CD14-positive monocyte (primary cell): ENCODE results near the gene UPF3A. TPM values are rescaled to one million over a fixed set of nuclear protein-coding genes. Genes with fewer than 3 reads are reported as not detected.
A peak's percentile ranks its signal among the peaks of the same experiment; 100 is the strongest.

Experiments used
- DNase-seq, 3 donors: peaks; one replicate each; pipeline ENCODE4 v3.0.0-alpha.2; 2011 to 2022
- H2AFZ ChIP-seq: 2 replicates; pipeline ENCODE4 v1.6.0; 2012; ENCODE audit warnings: mild to moderate bottlenecking, low read depth, low read length, inconsistent platforms; ENCODE audit not compliant: insufficient read depth, poor library complexity, severe bottlenecking
- H3K27ac ChIP-seq, 2 donors: 1 replicate in 1 of 2; 2 replicates in 1 of 2; pipeline ENCODE4 v1.5.1; 2012 to 2013; ENCODE audit warnings: low read length in 2 of 2, control low read depth in 1 of 2, inconsistent platforms in 1 of 2, low read depth in 1 of 2, mild to moderate bottlenecking in 1 of 2
- H3K27me3 ChIP-seq, 2 donors: one replicate each; pipeline versions ENCODE4 v1.6.0 to v1.6.1; 2011 to 2013; ENCODE audit warnings: low read length in 2 of 2; ENCODE audit not compliant: control insufficient read depth in 2 of 2, insufficient read depth in 2 of 2
- H3K36me3 ChIP-seq, 2 donors: replicated peaks in 1 of 2; 1 replicate in 1 of 2; 2 replicates in 1 of 2; pipeline versions ENCODE4 v1.5.1 to v1.6.1; 2012 to 2013; ENCODE audit warnings: low read length in 2 of 2, control low read depth in 1 of 2, inconsistent platforms in 1 of 2, mild to moderate bottlenecking in 1 of 2; ENCODE audit not compliant: insufficient read depth in 2 of 2, control insufficient read depth in 1 of 2
- H3K4me1 ChIP-seq, 2 donors: 1 replicate in 1 of 2; 2 replicates in 1 of 2; pipeline versions ENCODE4 v1.5.1 to v1.6.1; 2012 to 2013; ENCODE audit warnings: low read length in 2 of 2, control low read depth in 1 of 2, inconsistent platforms in 1 of 2, mild to moderate bottlenecking in 1 of 2, moderate library complexity in 1 of 2; ENCODE audit not compliant: insufficient read depth in 2 of 2, control insufficient read depth in 1 of 2
- H3K4me2 ChIP-seq: replicated peaks from 2 replicates; pipeline ENCODE3; 2012; ENCODE audit warnings: low read length, moderate library complexity, mild to moderate bottlenecking; ENCODE audit not compliant: poor library complexity, severe bottlenecking; ENCODE audit errors: extremely low read depth
- H3K4me3 ChIP-seq, 3 experiments: fragments of 200-600 bp in 1 of 3; sonication (generic) in 1 of 3; replicated peaks in 1 of 3; 1 replicate in 2 of 3; 2 replicates in 1 of 3; pipeline ENCODE4 v1.5.1; 2011 to 2013; ENCODE audit warnings: low read length in 3 of 3, mild to moderate bottlenecking in 3 of 3, control low read depth in 2 of 3, low read depth in 2 of 3, inconsistent platforms in 1 of 3, moderate library complexity in 1 of 3
- H3K79me2 ChIP-seq: 2 replicates; pipeline ENCODE4 v1.6.0; 2012; ENCODE audit warnings: mild to moderate bottlenecking, control low read depth, inconsistent platforms, low read length, moderate library complexity; ENCODE audit not compliant: insufficient read depth
- H3K9ac ChIP-seq: 2 replicates; pipeline ENCODE4 v1.6.0; 2017; ENCODE audit warnings: low read length, mild to moderate bottlenecking; ENCODE audit not compliant: insufficient read depth, poor library complexity, severe bottlenecking
- H3K9me3 ChIP-seq, 2 donors: replicated peaks in 1 of 2; 1 replicate in 1 of 2; 2 replicates in 1 of 2; pipeline versions ENCODE4 v1.5.1 to v1.6.1; 2012 to 2013; ENCODE audit warnings: low read length in 2 of 2, control low read depth in 1 of 2; ENCODE audit not compliant: control insufficient read depth in 1 of 2, insufficient read depth in 1 of 2
- H4K20me1 ChIP-seq: 2 replicates; pipeline ENCODE4 v1.6.0; 2012; ENCODE audit warnings: mild to moderate bottlenecking, low read length, control low read depth, moderate library complexity; ENCODE audit not compliant: insufficient read depth
- H3K27ac Mint-ChIP-seq, 7 donors: one replicate each; pipeline ENCODE4 v1.8.0; 2020; ENCODE audit warnings: mild to moderate bottlenecking in 7 of 7, mixed read lengths in 7 of 7, moderate library complexity in 6 of 7, inconsistent platforms in 2 of 7
- H3K27me3 Mint-ChIP-seq, 3 donors: one replicate each; pipeline ENCODE4 v1.8.0; 2021 to 2022; ENCODE audit warnings: low read depth in 3 of 3, mild to moderate bottlenecking in 3 of 3, mixed read lengths in 3 of 3, moderate library complexity in 3 of 3, inconsistent platforms in 1 of 3
- H3K36me3 Mint-ChIP-seq, 2 donors: one replicate each; pipeline ENCODE4 v1.8.0; 2020; ENCODE audit warnings: mixed read lengths in 2 of 2, inconsistent platforms in 1 of 2, mild to moderate bottlenecking in 1 of 2
- H3K4me1 Mint-ChIP-seq: one replicate; pipeline ENCODE4 v1.8.0; 2020; ENCODE audit warnings: mild to moderate bottlenecking, mixed read lengths
- H3K4me3 Mint-ChIP-seq, 2 donors: one replicate each; pipeline ENCODE4 v1.8.0; 2020; ENCODE audit warnings: mild to moderate bottlenecking in 2 of 2, mixed read lengths in 2 of 2, moderate library complexity in 1 of 2
- H3K9me3 Mint-ChIP-seq, 7 donors: one replicate each; pipeline ENCODE4 v1.8.0; 2020 to 2022; ENCODE audit warnings: mixed read lengths in 7 of 7, mild to moderate bottlenecking in 6 of 7, moderate library complexity in 6 of 7, inconsistent platforms in 2 of 7
- WGBS: methylation state at CpG from one replicate; pipeline ENCODE4 v1.1.5; 2013; ENCODE audit warnings: missing lambda C conversion rate; ENCODE audit not compliant: insufficient coverage; 5-methylcytosine and 5-hydroxymethylcytosine counted together
- intact Hi-C, 2 donors: fragments of 100-400 bp; cut with micrococcal nuclease; formaldehyde crosslinking; loops; one replicate each; pipeline versions ENCODE4 v1.15.0 to v1.15.1; 2023
- polyA plus RNA-seq, 3 donors: library from polyadenylated mRNA; depleted of rRNA in 1 of 3; unstranded in 2 of 3; stranded (reverse) in 1 of 3; fragments of 300-500 nt in 2 of 3; fragments of >200 nt in 1 of 3; fragmentation: Illumina TruSeq in 2 of 3; gene quantifications; 1 replicate in 2 of 3; 2 replicates in 1 of 3; pipeline ENCODE4 v1.2.3, GENCODE V29; 2012 to 2021
- TF ChIP-seq, protein P1 (sequence below): fragments of 200-600 bp; IDR thresholded peaks from one replicate; pipeline ENCODE4 v1.8.0; 2022; ENCODE audit warnings: antibody characterized with exemption, mild to moderate bottlenecking

Gene UPF3A
- polyA plus RNA-seq, 3 donors = 6.1 to 39.1 (median 7.0) TPM

DNA sequence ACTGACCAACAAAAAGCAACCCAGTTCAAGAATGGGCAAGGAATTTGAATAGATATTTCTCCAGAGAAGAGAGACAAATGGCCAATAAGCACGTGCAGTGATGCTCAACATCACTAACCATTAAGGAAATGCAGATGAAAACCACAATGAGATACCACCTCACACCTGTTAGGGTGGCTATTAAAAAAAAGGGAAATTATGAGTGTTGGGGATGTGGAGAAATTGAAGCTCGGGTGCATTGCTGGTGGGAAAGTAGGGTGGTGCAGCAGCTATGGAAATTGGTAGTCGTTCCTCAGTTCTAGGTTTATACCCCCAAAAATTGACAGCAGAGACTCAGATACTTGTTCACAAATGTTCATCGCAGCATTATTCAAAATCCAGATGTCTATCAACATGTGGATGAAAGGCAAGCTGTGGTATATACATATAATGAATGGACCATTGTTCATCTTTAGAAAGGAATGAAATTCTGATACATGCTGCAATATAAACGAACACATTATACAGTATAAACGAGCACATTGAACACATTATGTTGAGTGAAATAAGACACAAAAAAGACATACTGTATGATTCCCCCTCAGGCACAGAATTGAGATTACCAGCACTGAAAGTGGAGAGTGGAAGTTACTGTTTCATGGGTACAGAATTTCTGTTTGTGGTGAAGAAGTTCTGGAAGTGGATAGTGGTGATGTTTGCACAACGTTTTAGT is 33.8 kb downstream of the UPF3A start:
- H3K9me3 ChIP-seq = no peaks in the 10 kb centered on the region
- H3K4me3 ChIP-seq = peak overlapping the region; percentile 58 to 97 (median 83)
- Mint-ChIP-seq H3K27ac (peak overlapping the region; percentile 47 to 89 (median 79)), H3K4me3 (peak overlapping the region; percentile 85 to 92), H3K27me3 (no peaks in the 10 kb centered on the region), H3K9me3 (no peaks in the 10 kb centered on the region), H3K36me3 (peaks cover 10 to 24% of the 10 kb centered on the region in 2 donors), H3K4me1 (peaks cover 46% of the 10 kb centered on the region)
- peaks cover 41% of the 10 kb centered on the region for H4K20me1 ChIP-seq
- intact Hi-C loops = no loop called here
- no CpG with 5 or more reads among the region's 7 CpGs for WGBS
- no peaks in the 10 kb centered on the region for H3K27me3 ChIP-seq
- peak overlapping the region in 1 of 2 donors; percentile 82 for H3K27ac ChIP-seq
- DNase-seq = no peak
- peaks cover 18 to 43% of the 10 kb centered on the region in 2 donors for H3K4me1 ChIP-seq
- peak overlapping the region; percentile 87 for H3K9ac ChIP-seq
- peaks cover 0 to 11% of the 10 kb centered on the region in 2 donors for H3K36me3 ChIP-seq
- H3K4me2 ChIP-seq = peak overlapping the region; percentile 84
- TF ChIP-seq, protein P1, sequence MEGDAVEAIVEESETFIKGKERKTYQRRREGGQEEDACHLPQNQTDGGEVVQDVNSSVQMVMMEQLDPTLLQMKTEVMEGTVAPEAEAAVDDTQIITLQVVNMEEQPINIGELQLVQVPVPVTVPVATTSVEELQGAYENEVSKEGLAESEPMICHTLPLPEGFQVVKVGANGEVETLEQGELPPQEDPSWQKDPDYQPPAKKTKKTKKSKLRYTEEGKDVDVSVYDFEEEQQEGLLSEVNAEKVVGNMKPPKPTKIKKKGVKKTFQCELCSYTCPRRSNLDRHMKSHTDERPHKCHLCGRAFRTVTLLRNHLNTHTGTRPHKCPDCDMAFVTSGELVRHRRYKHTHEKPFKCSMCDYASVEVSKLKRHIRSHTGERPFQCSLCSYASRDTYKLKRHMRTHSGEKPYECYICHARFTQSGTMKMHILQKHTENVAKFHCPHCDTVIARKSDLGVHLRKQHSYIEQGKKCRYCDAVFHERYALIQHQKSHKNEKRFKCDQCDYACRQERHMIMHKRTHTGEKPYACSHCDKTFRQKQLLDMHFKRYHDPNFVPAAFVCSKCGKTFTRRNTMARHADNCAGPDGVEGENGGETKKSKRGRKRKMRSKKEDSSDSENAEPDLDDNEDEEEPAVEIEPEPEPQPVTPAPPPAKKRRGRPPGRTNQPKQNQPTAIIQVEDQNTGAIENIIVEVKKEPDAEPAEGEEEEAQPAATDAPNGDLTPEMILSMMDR = no peak
- peak overlapping the region; percentile 89 for H2AFZ ChIP-seq
- H3K79me2 ChIP-seq = peaks cover 58% of the 10 kb centered on the region

DNA sequence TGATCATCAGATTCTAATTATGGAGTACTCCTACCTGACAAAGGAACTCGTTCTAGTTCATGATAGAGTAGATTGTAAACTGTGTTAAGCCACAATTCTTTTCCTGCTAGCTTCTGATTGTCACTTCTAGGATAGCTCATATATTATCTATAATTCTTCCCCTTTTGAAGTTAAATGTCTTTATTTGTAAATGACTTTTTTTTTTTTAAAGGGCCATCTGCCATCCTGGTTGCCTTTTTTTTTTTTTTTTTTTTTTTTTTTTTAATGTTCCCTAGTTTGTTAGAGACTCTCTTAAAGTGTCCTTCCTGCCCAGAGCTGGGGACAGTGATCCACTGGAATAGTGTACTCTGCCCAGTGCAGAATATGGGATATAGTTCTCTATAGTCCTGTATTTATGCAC is 37.2 kb downstream of the UPF3A start:
- no peak overlapping the region for H3K9ac ChIP-seq

More for the DNA sequence above, 37.2 kb downstream of the UPF3A start:
- H3K27me3 Mint-ChIP-seq = no peaks in the 10 kb centered on the region
- intact Hi-C loops = no loop called here
- Histone ChIP-seq H3K27me3 (no peaks in the 10 kb centered on the region), H3K4me3 (no peak overlapping the region), H3K9me3 (no peaks in the 10 kb centered on the region), H3K4me2 (no peak overlapping the region), H2AFZ (no peak overlapping the region), H4K20me1 (peaks cover 57% of the 10 kb centered on the region), H3K36me3 (peaks cover 22 to 45% of the 10 kb centered on the region in 2 donors), H3K79me2 (peaks cover 86% of the 10 kb centered on the region), H3K27ac (peak overlapping the region in 1 of 2 donors; percentile 54), H3K4me1 (peaks cover 16 to 38% of the 10 kb centered on the region in 2 donors)
- TF ChIP-seq, protein P1 = no peak
- H3K9me3 Mint-ChIP-seq = no peaks in the 10 kb centered on the region
- peaks cover 35 to 58% of the 10 kb centered on the region in 2 donors for H3K36me3 Mint-ChIP-seq
- no peak for DNase-seq
- peak overlapping the region in 4 of 7 donors; percentile 18 to 63 (median 33) for H3K27ac Mint-ChIP-seq
- H3K4me3 Mint-ChIP-seq = no peak overlapping the region
- peaks cover 40% of the 10 kb centered on the region for H3K4me1 Mint-ChIP-seq
- no CpG with 5 or more reads among the region's 1 CpG for WGBS
